Activated naive CD8-positive, alpha-beta T cell treated with anti-CD3 and anti-CD28 coated beads, Interleukin-2, amount 50 U/mL, for 24 hours (primary cell): ENCODE results near the gene ANO6.

Source experiments
- ATAC-seq: fragments of 150-1000 bp; cut with Tn5 transposase; one replicate; pipeline ENCODE4 v1.10.0; 2021
- DNase-seq: peaks from one replicate; pipeline ENCODE4 v3.0.0; 2021
- H3K27ac Mint-ChIP-seq: one replicate; pipeline ENCODE4 v1.8.0; 2021; ENCODE audit warnings: mild to moderate bottlenecking, mixed read lengths
- H3K27me3 Mint-ChIP-seq: one replicate; pipeline ENCODE4 v1.8.0; 2021; ENCODE audit warnings: mixed read lengths
- H3K36me3 Mint-ChIP-seq: one replicate; pipeline ENCODE4 v1.8.0; 2021; ENCODE audit warnings: low read depth, mixed read lengths
- H3K4me1 Mint-ChIP-seq: one replicate; pipeline ENCODE4 v1.8.0; 2021; ENCODE audit warnings: mixed read lengths
- H3K4me3 Mint-ChIP-seq: one replicate; pipeline ENCODE4 v1.8.0; 2021; ENCODE audit warnings: mild to moderate bottlenecking, moderate library complexity, mixed read lengths
- H3K9me3 Mint-ChIP-seq: one replicate; pipeline ENCODE4 v1.8.0; 2021; ENCODE audit warnings: mixed read lengths

The ANO6 gene

DNA sequence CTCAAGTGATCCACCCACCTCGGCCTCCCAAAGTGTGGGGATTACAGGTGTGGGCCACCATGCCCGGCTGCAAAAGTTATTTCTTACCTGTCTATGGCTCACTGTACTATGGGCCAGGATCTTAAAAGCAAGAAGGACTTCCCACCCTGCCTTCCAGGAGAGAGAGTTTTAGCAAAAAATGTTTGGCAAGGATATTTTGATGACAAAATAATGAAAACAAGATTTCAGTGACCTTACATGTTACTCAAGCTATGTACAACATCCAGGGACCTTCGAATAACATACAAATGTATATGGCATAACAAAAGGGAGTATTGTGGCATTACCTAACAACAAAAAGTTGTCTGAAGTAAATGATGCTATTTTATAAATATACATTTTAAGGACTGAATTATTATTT lies 55.1 kb downstream of the ANO6 start:
- no peak overlapping the region for H3K4me3 Mint-ChIP-seq
- peaks cover 6% of the 10 kb centered on the region for H3K4me1 Mint-ChIP-seq
- no peaks in the 10 kb centered on the region for H3K9me3 Mint-ChIP-seq
- H3K27me3 Mint-ChIP-seq, result no peaks in the 10 kb centered on the region
- no peak overlapping the region for H3K27ac Mint-ChIP-seq
- peaks cover 6% of the 10 kb centered on the region for H3K36me3 Mint-ChIP-seq
- ATAC-seq (no peak), DNase-seq (no peak)

- ATAC-seq, result no peak
- peaks cover 10% of the 10 kb centered on the region for H3K36me3 Mint-ChIP-seq
- no peaks in the 10 kb centered on the region for H3K9me3 Mint-ChIP-seq
- no peaks in the 10 kb centered on the region for H3K27me3 Mint-ChIP-seq
- DNase-seq, result no peak
- no peak overlapping the region for H3K4me3 Mint-ChIP-seq
- no peak overlapping the region for H3K27ac Mint-ChIP-seq
- H3K4me1 Mint-ChIP-seq, result peaks cover 2% of the 10 kb centered on the region
Observed at GRCh38 chr12:45273717-45274271, 57.9 kb downstream of the ANO6 start.

GRCh38 chr12:45276154-45276755 lies 60.4 kb downstream of the ANO6 start:
- Mint-ChIP-seq H3K27ac (no peak overlapping the region), H3K4me3 (no peak overlapping the region), H3K36me3 (peaks cover 19% of the 10 kb centered on the region), H3K27me3 (no peaks in the 10 kb centered on the region), H3K4me1 (no peaks in the 10 kb centered on the region), H3K9me3 (no peaks in the 10 kb centered on the region)
- ATAC-seq (no peak), DNase-seq (no peak)

DNA sequence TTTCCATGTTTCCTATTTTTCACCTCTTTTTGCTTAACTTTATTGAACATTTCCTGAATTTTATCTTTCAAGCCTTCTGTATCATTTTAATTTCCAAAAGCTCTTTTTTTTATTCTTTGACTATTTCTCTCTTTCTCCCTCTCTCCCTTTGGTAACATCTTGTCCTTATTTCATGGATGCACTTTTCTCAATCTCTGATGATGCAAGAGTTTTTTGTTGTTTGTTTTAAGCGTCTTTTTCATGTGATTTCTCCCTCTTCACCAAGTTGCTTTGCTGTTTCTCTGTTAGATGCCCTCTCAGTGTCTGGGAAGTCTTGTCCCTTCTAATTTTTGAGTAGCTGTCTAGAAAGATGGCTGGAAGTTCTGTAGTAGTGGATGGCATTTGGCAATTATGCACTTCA lies 62.6 kb downstream of the ANO6 start:
- Mint-ChIP-seq H3K27ac (no peak overlapping the region), H3K4me1 (no peaks in the 10 kb centered on the region), H3K36me3 (peaks cover 25% of the 10 kb centered on the region), H3K9me3 (no peaks in the 10 kb centered on the region), H3K4me3 (no peak overlapping the region), H3K27me3 (no peaks in the 10 kb centered on the region)
- ATAC-seq (no peak), DNase-seq (no peak)

- H3K9me3 Mint-ChIP-seq, result no peaks in the 10 kb centered on the region
- no peaks in the 10 kb centered on the region for H3K4me1 Mint-ChIP-seq
- ATAC-seq (no peak), DNase-seq (no peak)
- H3K36me3 Mint-ChIP-seq, result peaks cover 25% of the 10 kb centered on the region
- H3K27me3 Mint-ChIP-seq, result no peaks in the 10 kb centered on the region
- H3K27ac Mint-ChIP-seq, result no peak overlapping the region
- H3K4me3 Mint-ChIP-seq, result no peak overlapping the region
Observed at GRCh38 chr12:45279931-45280830, 64.3 kb downstream of the ANO6 start.

DNA sequence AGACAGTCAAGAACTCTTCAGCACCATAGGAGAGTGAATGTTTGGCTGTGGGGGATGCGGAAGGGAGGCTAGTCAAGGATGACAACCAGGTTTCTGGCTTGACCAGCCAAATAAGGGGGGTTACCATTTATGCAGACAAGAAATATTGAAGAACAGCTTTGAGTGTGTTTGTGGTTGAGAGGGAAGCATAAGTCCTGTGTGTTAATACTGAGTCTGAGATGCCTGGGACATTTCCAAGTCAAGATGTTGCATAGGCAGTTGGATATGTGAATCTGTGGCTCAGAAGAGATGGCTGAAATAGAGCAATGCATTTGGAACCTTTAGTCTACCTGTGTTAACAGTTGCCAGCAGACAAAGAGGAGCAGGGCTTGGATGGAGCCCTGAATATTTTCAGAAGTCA lies 66.1 kb downstream of the ANO6 start:
- Mint-ChIP-seq H3K27me3 (no peaks in the 10 kb centered on the region), H3K36me3 (peaks cover 25% of the 10 kb centered on the region), H3K9me3 (no peaks in the 10 kb centered on the region), H3K4me1 (no peaks in the 10 kb centered on the region), H3K27ac (no peak overlapping the region), H3K4me3 (no peak overlapping the region)
- DNase-seq (no peak), ATAC-seq (no peak)

- H3K4me1 Mint-ChIP-seq, result no peaks in the 10 kb centered on the region
- peaks cover 25% of the 10 kb centered on the region for H3K36me3 Mint-ChIP-seq
- H3K27me3 Mint-ChIP-seq, result no peaks in the 10 kb centered on the region
- ATAC-seq (no peak), DNase-seq (no peak)
- H3K4me3 Mint-ChIP-seq, result no peak overlapping the region
- H3K27ac Mint-ChIP-seq, result no peak overlapping the region
- H3K9me3 Mint-ChIP-seq, result no peaks in the 10 kb centered on the region
Observed at GRCh38 chr12:45282411-45282810, 66.5 kb downstream of the ANO6 start.

DNA sequence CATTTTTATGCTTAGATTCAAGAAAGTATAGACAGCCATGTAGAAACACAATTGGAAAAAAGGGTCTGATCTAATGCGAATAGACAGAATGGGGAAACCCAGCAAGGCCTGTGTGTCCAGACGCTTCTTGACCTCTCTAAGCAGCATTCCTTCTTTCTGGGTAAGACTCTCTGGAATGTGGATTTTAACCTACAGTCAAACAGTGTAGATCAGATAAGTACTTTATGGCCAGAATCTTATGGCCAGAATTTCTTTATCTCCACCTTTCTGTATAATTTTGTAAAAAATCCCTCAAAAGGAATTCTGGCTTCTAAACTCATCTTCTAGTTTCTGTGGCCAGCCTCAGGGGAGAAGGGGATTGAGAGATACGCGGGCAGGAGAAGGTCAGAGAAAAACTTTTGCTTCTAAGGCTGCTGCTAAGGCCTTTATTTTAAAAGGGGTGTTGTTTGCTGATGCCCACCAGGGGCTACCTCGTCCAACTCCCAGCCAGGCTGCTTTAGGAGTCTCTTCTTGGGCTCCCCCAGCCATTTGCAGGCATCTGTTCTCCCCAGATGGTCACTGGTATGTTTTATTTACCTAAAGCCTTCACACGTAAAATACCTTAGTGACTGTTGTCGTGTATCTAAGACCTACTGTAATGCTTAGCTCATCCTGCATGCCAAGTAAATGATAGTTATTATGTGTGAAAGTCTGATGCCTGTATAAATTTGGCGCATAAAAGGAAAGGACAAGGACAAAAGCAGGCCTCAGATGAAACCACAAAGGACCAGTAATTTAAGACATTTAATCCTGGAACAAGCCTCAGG lies 68.4 kb downstream of the ANO6 start:
- Mint-ChIP-seq H3K27ac (no peak overlapping the region), H3K27me3 (no peaks in the 10 kb centered on the region), H3K4me1 (no peaks in the 10 kb centered on the region), H3K9me3 (no peaks in the 10 kb centered on the region), H3K4me3 (no peak overlapping the region), H3K36me3 (peaks cover 21% of the 10 kb centered on the region)
- DNase-seq (no peak), ATAC-seq (no peak)

- H3K4me3 Mint-ChIP-seq, result no peak overlapping the region
- H3K27me3 Mint-ChIP-seq, result no peaks in the 10 kb centered on the region
- H3K9me3 Mint-ChIP-seq, result no peaks in the 10 kb centered on the region
- H3K36me3 Mint-ChIP-seq, result peaks cover 15% of the 10 kb centered on the region
- no peak overlapping the region for H3K27ac Mint-ChIP-seq
- DNase-seq (no peak), ATAC-seq (no peak)
- H3K4me1 Mint-ChIP-seq, result no peaks in the 10 kb centered on the region
Observed at GRCh38 chr12:45285717-45286116, 69.8 kb downstream of the ANO6 start.

DNA sequence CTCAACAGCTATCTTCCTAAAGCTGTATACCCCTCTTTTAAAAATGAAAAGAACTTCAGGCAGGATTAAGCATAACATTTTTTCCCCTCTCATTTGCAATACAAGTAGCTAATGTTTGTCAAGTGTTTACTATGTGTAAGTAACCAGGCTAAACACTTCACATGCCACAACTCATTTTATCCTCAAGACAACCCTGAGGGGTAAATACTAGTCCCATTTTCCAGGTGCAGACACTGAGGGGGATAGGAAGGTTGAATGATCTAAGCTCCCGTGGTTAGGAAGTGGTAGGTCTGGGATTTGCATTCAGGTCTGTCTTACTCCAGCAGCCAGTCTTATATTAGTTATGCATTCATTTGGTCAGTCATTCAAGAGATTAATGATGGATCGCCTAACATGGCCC lies 70.7 kb downstream of the ANO6 start:
- Mint-ChIP-seq H3K4me3 (no peak overlapping the region), H3K9me3 (no peaks in the 10 kb centered on the region), H3K27me3 (no peaks in the 10 kb centered on the region), H3K27ac (no peak overlapping the region), H3K4me1 (no peaks in the 10 kb centered on the region), H3K36me3 (peaks cover 10% of the 10 kb centered on the region)
- ATAC-seq (no peak), DNase-seq (no peak)

DNA sequence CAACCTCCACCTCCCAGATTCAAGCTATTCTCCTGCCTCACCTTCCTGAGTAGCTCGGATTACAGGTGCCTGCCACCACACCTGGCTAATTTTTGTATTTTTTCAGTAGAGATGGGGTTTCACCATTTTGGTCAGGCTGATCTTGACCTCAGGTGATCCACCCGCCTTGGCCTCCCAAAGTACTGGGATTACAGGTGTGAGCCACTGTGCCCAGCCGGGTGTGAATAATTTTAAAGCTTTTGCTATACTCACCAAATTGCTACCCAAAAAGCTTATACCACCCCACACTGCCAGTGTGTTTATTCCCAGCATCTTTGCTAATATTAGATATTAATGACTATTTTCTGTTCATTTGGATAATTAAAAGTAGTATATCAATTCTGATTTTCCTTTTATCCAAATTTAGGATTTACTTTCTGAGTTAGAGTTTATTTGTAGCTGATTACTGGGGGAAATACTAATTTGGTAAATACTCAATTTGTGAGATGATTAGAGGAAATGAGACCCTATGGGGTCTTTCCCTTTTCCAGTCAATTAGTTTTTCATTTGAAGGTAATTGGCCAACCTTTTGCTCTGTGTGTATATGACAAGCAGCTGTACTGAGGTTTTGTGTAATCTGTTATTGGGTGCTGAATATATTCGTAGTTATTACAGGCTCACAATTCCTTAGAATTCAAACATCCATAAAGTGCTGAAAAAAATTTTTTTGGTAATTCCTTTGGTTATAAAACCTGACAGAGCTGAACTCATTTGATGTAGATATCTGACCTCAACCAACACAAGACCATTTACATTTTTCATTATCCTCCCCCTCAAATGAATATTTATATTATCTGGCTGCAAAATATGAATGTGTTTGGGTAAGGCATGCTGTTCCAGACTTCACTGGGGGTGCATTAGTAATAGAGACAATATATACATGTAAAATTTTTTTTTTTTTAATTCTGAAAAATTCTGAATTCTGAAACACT lies 73.6 kb downstream of the ANO6 start:
- ATAC-seq (no peak), DNase-seq (no peak)
- H3K4me3 Mint-ChIP-seq, result no peak overlapping the region
- H3K27me3 Mint-ChIP-seq, result no peaks in the 10 kb centered on the region
- peaks cover 3% of the 10 kb centered on the region for H3K36me3 Mint-ChIP-seq
- H3K4me1 Mint-ChIP-seq, result no peaks in the 10 kb centered on the region
- H3K9me3 Mint-ChIP-seq, result no peaks in the 10 kb centered on the region
- no peak overlapping the region for H3K27ac Mint-ChIP-seq

- Mint-ChIP-seq H3K4me1 (peaks cover 1% of the 10 kb centered on the region), H3K36me3 (peaks cover 3% of the 10 kb centered on the region), H3K27ac (no peak overlapping the region), H3K9me3 (no peaks in the 10 kb centered on the region), H3K4me3 (no peak overlapping the region), H3K27me3 (no peaks in the 10 kb centered on the region)
- DNase-seq, result no peak
- ATAC-seq, result no peak
Observed at GRCh38 chr12:45290216-45290605, 74.3 kb downstream of the ANO6 start.

DNA sequence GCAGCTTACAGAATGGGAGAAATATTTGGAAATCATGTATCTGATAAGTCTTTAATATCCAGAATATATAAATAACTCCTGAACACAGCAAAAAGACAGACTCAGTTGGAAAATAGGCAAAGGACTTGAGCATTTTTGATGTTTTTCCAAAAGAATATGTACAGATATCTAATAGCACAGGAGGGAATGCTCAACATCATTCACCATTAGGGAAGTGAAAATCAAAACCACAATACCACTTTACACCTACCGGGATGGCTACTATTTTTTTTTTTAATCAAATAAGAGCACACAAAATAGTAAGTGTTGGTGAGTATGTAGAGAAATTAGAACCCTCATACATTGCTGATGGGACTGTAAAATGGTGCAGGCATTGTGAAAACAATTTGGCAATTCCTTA lies 75.6 kb downstream of the ANO6 start:
- no peak overlapping the region for H3K4me3 Mint-ChIP-seq
- ATAC-seq (no peak), DNase-seq (no peak)
- H3K27me3 Mint-ChIP-seq, result no peaks in the 10 kb centered on the region
- H3K4me1 Mint-ChIP-seq, result peaks cover 2% of the 10 kb centered on the region
- no peak overlapping the region for H3K27ac Mint-ChIP-seq
- peaks cover 3% of the 10 kb centered on the region for H3K36me3 Mint-ChIP-seq
- H3K9me3 Mint-ChIP-seq, result no peaks in the 10 kb centered on the region
